Epithelial cell of esophagus (primary cell): ENCODE data around the gene PPP6R1.
A peak's percentile ranks its signal among the peaks of the same experiment; 100 is the strongest.
"Not testable (repeated sequence)": the region's sequence is repeated elsewhere in the genome, so short reads cannot be mapped to it uniquely, and the experiment has no call there.

Source experiments
- DNase-seq: peaks from one replicate; pipeline ENCODE4 v3.0.0; 2010; ENCODE audit warnings: low read depth
- H3K4me3 ChIP-seq: 2 replicates; pipeline ENCODE4 v1.5.1; 2011; ENCODE audit warnings: mild to moderate bottlenecking, low read length, control low read depth
- TF ChIP-seq, protein P1 (sequence below): IDR thresholded peaks from 2 replicates; pipeline ENCODE4 v1.5.1; 2011; ENCODE audit warnings: low read depth, mild to moderate bottlenecking, low read length, control low read depth, inconsistent platforms; ENCODE audit not compliant: insufficient read depth; ENCODE audit errors: missing control alignments

PPP6R1 gene

DNA sequence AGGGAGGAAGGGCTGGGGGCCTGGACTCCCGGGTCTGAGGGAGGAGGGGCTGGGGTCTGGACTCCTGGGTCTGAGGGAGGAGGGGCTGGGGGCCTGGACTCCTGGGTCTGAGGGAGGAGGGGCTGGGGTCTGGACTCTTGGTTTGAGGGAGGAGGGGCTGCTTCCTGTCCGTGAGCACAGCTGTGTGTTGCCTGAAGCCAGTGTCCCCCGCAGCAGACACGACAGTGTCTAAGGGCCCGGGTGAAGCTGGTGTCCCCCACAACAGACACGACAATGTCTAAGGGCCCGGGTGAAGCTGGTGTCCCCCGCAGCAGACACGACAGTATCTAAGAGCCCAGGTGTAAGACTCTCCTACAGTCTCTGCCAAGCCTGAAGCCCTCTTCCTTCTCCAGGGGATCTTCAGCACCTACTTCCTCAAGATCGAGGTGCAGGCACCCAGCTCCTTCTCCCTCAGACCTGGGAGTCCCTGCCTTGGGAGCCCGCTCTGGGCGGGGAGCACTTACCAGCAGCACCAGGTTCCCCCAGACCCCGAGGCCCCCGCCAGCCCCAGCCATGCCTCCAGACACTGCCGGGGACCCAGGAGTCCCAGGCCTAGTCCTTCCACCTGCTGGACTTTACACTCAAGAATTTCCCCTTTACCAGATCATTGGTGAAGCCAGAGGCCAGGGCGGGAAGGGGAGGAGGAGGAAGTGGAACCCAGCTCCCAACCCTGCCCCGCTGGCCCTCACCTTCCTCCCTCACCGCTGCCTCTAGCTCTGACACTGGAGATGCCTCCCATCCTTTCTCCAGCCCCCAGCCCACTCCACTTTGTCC lies 49.7 kb downstream of the PPP6R1 start, which contains the start of gene PTPRH:
Gene PTPRH, minus strand, starts transcription at position 622 of the 813 bp plus-strand sequence. Its CDS starts 68 bp downstream, at position 554.
- DNase-seq, result no peak
- TF ChIP-seq, protein P1, sequence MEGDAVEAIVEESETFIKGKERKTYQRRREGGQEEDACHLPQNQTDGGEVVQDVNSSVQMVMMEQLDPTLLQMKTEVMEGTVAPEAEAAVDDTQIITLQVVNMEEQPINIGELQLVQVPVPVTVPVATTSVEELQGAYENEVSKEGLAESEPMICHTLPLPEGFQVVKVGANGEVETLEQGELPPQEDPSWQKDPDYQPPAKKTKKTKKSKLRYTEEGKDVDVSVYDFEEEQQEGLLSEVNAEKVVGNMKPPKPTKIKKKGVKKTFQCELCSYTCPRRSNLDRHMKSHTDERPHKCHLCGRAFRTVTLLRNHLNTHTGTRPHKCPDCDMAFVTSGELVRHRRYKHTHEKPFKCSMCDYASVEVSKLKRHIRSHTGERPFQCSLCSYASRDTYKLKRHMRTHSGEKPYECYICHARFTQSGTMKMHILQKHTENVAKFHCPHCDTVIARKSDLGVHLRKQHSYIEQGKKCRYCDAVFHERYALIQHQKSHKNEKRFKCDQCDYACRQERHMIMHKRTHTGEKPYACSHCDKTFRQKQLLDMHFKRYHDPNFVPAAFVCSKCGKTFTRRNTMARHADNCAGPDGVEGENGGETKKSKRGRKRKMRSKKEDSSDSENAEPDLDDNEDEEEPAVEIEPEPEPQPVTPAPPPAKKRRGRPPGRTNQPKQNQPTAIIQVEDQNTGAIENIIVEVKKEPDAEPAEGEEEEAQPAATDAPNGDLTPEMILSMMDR, result no peak
- H3K4me3 ChIP-seq, result no peak within 1 kb of the TSS

- TF ChIP-seq, protein P1, result no peak
- H3K4me3 ChIP-seq, result no peak overlapping the region
- DNase-seq, result peak; percentile 91
Observed at GRCh38 chr19:55206664-55207500, 51.9 kb downstream of the PPP6R1 start.

DNA sequence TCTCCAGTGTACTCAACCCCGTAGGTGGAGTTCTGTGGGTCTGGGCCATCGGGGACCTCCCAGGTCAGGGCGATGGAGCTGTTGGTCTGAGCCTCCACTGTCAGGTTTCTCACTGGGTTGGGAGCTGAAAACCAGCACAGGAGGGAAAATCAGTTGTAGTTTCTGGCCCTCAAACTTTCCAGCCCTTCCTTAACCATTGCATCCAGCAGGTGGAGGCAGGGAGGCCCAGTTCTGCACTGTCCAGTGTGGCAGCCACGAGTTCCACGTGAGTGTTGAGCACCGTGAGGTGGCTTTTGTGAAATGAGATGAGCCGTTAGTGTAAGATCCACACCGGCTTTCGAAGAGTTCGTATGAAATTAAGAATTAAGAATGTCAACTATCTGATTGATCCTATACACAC lies 56.6 kb downstream of the PPP6R1 start:
- DNase-seq, H3K4me3 ChIP-seq: not testable (repeated sequence)

GRCh38 chr19:55199620-55200204 lies 59.1 kb downstream of the PPP6R1 start:
- TF ChIP-seq, protein P1, result no peak
- no peak overlapping the region for H3K4me3 ChIP-seq
- DNase-seq, result no peak

- TF ChIP-seq, protein P1, result no peak
- no peak overlapping the region for H3K4me3 ChIP-seq
- no peak for DNase-seq
Observed at GRCh38 chr19:55198651-55199050, 60.2 kb downstream of the PPP6R1 start.

- TF ChIP-seq, protein P1, result no peak
- DNase-seq, result peak; percentile 49
- H3K4me3 ChIP-seq, result no peak overlapping the region
Observed at GRCh38 chr19:55197528-55197927, 61.3 kb downstream of the PPP6R1 start.

- no peak for DNase-seq
- TF ChIP-seq, protein P1, result no peak
- no peak overlapping the region for H3K4me3 ChIP-seq
Observed at GRCh38 chr19:55196803-55197202, 62.0 kb downstream of the PPP6R1 start.
